Measurements from ENCODE around the gene LLGL2. TPM values are rescaled to one million over a fixed set of nuclear protein-coding genes. Genes with fewer than 3 reads are reported as not detected.
A peak's percentile ranks its signal among the peaks of the same experiment; 100 is the strongest.

The LLGL2 gene
- total RNA-seq, 1 experiment from 2014 or later, result 6.1 TPM

DNA sequence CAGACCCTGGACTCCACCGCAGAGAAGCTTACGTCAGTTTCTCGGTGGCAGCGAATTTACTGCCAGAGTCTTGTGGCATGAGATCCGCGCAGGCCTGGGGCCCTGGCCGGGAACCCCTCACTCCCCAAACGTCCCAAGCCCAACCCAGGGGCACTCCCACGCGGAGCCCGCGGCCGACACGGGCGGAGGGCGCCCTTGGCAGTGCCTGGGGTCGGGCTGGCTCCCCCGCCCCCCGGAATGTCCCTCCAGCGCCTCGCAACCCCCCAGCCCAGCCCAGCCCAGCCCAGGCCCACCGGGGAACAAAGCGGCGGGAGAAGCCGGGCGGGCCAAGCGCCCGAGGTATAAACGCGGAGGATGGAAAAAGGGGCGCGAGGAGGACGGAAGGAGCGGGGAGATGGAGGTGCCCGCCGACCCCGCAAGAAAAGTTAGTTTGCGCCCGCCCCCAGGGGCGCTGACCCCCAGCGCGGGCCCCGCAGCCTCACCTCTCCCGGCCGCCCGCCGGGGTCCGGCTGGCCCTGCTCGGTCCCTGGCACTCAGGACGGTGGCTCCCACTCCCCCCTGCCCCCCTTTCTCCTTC, 10.5 kb upstream of the LLGL2 start:
- H3K36me3 ChIP-seq (ENCODE audit: insufficient read depth, low read length), result no peaks in the 10 kb centered on the region
- H2AFZ ChIP-seq (ENCODE audit: low read length), result no peak overlapping the region
- no peaks in the 10 kb centered on the region for H3K27me3 ChIP-seq (ENCODE audit: low read length)
- H3K4me2 ChIP-seq (ENCODE audit: low read depth, low read length, poor library complexity, severe bottlenecking), result peak overlapping the region; percentile 98
- peaks cover 13% of the 10 kb centered on the region for H3K79me2 ChIP-seq (ENCODE audit: low read length)
- H3K4me3 ChIP-seq (ENCODE audit: low read length), result peak overlapping the region; percentile 73; the same call in 1 of the 2 replicates
- peaks cover 9% of the 10 kb centered on the region; the same call in 1 of the 2 replicates for H4K20me1 ChIP-seq (ENCODE audit: insufficient read depth, low read depth, low read length)
- no peak overlapping the region for H3K9ac ChIP-seq (ENCODE audit: low read length)
- no peak for DNase-seq
- no peaks in the 10 kb centered on the region for H3K9me3 ChIP-seq (ENCODE audit: low read length)
- no peaks in the 10 kb centered on the region for H3K9me2 ChIP-seq (replicated peaks; ENCODE audit: insufficient read depth, low read length)
- H3K4me1 ChIP-seq (ENCODE audit: low read length), result peaks cover 25% of the 10 kb centered on the region
- H3K27ac ChIP-seq (ENCODE audit: low read length), result no peak overlapping the region

DNA sequence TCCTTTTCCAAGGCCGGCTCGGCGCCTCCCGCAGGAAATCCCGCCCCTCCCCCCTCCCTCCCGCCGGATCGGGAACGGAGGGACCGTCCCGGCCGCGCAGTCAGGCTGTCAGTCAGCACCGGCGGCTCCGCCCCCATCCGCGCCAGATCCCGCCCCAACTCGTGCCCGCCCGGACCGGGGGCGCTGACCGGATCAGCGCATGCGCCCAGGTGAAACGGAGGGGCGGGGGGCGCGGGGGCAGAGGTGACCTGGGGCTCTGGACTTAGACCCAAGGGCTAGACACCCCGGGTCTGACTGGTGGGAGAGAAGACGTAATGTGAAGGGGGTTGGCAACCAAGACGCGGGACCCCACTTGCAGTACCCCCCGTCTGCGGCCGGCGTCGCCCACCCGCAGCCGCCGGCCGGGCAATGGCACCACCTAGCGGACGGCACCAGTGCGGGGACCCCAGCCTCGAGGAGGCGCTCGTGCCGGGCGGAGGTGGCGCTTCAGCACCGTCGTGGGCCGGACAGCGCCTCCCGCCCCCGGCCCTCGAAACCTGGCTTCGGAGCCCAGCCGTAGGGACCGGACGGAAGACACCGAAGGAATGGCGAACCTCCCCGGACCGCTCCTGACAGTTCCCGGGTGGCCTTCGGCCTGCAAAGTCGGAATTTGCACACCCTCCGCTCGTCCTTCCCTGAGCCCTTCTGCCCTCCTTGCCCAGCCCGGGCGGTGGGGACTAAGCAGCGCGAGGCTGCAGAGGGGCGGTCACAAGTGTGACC, 9.8 kb upstream of the LLGL2 start, which contains the start of gene CASKIN2:
Gene CASKIN2 (minus strand): TSS at position 42 of the 759 bp plus-strand sequence. CDS start 1,733 bp downstream, outside the sequence.
- peaks cover 9% of the 10 kb centered on the region; the same call in 1 of the 2 replicates for H4K20me1 ChIP-seq (ENCODE audit: insufficient read depth, low read depth, low read length)
- peak within 1 kb of the TSS; percentile 98 for H3K4me2 ChIP-seq (ENCODE audit: low read depth, low read length, poor library complexity, severe bottlenecking)
- H3K27me3 ChIP-seq (ENCODE audit: low read length), result no peaks in the 10 kb centered on the region
- no peaks in the 10 kb centered on the region for H3K9me3 ChIP-seq (ENCODE audit: low read length)
- H3K79me2 ChIP-seq (ENCODE audit: low read length), result peaks cover 13% of the 10 kb centered on the region
- no peaks in the 10 kb centered on the region for H3K9me2 ChIP-seq (replicated peaks; ENCODE audit: insufficient read depth, low read length)
- H3K27ac ChIP-seq (ENCODE audit: low read length), result no peak within 1 kb of the TSS
- peak within 1 kb of the TSS; percentile 65 for H3K9ac ChIP-seq (ENCODE audit: low read length)
- H3K4me1 ChIP-seq (ENCODE audit: low read length), result peaks cover 25% of the 10 kb centered on the region
- peak within 1 kb of the TSS; percentile 99 for H2AFZ ChIP-seq (ENCODE audit: low read length)
- no peaks in the 10 kb centered on the region for H3K36me3 ChIP-seq (ENCODE audit: insufficient read depth, low read length)
- DNase-seq, result peak; percentile 93
- H3K4me3 ChIP-seq (ENCODE audit: low read length), result peak within 1 kb of the TSS; percentile 73

DNA sequence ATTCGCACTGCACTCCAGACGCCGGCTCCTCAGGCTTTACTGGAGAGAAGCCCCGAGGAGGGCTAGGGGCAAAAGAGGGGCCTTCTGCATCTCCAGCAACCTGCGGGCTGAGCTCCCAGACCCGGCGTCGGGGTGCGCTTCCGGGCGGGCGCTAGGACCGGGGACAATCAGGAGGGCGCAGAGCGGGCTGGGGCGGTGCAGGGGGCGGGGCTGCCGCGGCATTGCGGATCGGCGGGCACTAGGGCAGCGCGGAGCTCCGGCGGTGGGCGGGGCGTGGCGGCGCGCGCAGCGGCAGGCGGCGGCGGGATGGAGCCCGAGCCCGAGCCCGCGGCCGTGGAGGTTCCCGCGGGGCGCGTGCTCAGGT, 9.3 kb upstream of the LLGL2 start, which contains the start of gene TSEN54:
Gene TSEN54 (plus strand): TSS at position 274 of the 364 bp plus-strand sequence. CDS start 33 bp downstream, at position 307.
- Histone ChIP-seq H3K36me3 (ENCODE audit: insufficient read depth, low read length) (no peaks in the 10 kb centered on the region), H3K9me3 (ENCODE audit: low read length) (no peaks in the 10 kb centered on the region), H3K9me2 (replicated peaks; ENCODE audit: insufficient read depth, low read length) (no peaks in the 10 kb centered on the region), H2AFZ (ENCODE audit: low read length) (peak within 1 kb of the TSS; percentile 99), H3K4me3 (ENCODE audit: low read length) (peak within 1 kb of the TSS; percentile 78), H4K20me1 (ENCODE audit: insufficient read depth, low read depth, low read length) (peaks cover 9% of the 10 kb centered on the region; the same call in 1 of the 2 replicates), H3K4me1 (ENCODE audit: low read length) (peaks cover 25% of the 10 kb centered on the region), H3K27ac (ENCODE audit: low read length) (no peak within 1 kb of the TSS), H3K27me3 (ENCODE audit: low read length) (no peaks in the 10 kb centered on the region), H3K9ac (ENCODE audit: low read length) (peak within 1 kb of the TSS; percentile 77), H3K4me2 (ENCODE audit: low read depth, low read length, poor library complexity, severe bottlenecking) (peak within 1 kb of the TSS; percentile 98), H3K79me2 (ENCODE audit: low read length) (peaks cover 13% of the 10 kb centered on the region)
- DNase-seq, result peak; percentile 97

- Histone ChIP-seq H3K27me3 (ENCODE audit: low read length) (no peaks in the 10 kb centered on the region), H3K36me3 (ENCODE audit: insufficient read depth, low read length) (no peaks in the 10 kb centered on the region), H3K4me3 (ENCODE audit: low read length) (peak overlapping the region; percentile 78), H3K9me2 (replicated peaks; ENCODE audit: insufficient read depth, low read length) (no peaks in the 10 kb centered on the region), H3K4me1 (ENCODE audit: low read length) (peaks cover 25% of the 10 kb centered on the region), H4K20me1 (ENCODE audit: insufficient read depth, low read depth, low read length) (peaks cover 9% of the 10 kb centered on the region; the same call in 1 of the 2 replicates), H3K79me2 (ENCODE audit: low read length) (peaks cover 13% of the 10 kb centered on the region), H3K27ac (ENCODE audit: low read length) (no peak overlapping the region), H3K9me3 (ENCODE audit: low read length) (no peaks in the 10 kb centered on the region), H2AFZ (ENCODE audit: low read length) (peak overlapping the region; percentile 60; the same call in 1 of the 2 replicates), H3K4me2 (ENCODE audit: low read depth, low read length, poor library complexity, severe bottlenecking) (peak overlapping the region; percentile 83), H3K9ac (ENCODE audit: low read length) (peak overlapping the region; percentile 77)
- DNase-seq, result peak; percentile 70
These were observed 8.7 kb upstream of the LLGL2 start for GRCh38 chr17:75516619-75517296.

- Histone ChIP-seq H3K36me3 (ENCODE audit: insufficient read depth, low read length) (no peaks in the 10 kb centered on the region), H3K9ac (ENCODE audit: low read length) (peak overlapping the region; percentile 77), H3K4me1 (ENCODE audit: low read length) (peaks cover 25% of the 10 kb centered on the region), H3K9me3 (ENCODE audit: low read length) (no peaks in the 10 kb centered on the region), H3K27ac (ENCODE audit: low read length) (no peak overlapping the region), H4K20me1 (ENCODE audit: insufficient read depth, low read depth, low read length) (peaks cover 9% of the 10 kb centered on the region; the same call in 1 of the 2 replicates), H3K27me3 (ENCODE audit: low read length) (no peaks in the 10 kb centered on the region), H3K4me2 (ENCODE audit: low read depth, low read length, poor library complexity, severe bottlenecking) (peak overlapping the region; percentile 83), H3K9me2 (replicated peaks; ENCODE audit: insufficient read depth, low read length) (no peaks in the 10 kb centered on the region), H3K79me2 (ENCODE audit: low read length) (peaks cover 13% of the 10 kb centered on the region), H3K4me3 (ENCODE audit: low read length) (peak overlapping the region; percentile 78), H2AFZ (ENCODE audit: low read length) (no peak overlapping the region)
- peak; percentile 68 for DNase-seq
These were observed 8.1 kb upstream of the LLGL2 start for GRCh38 chr17:75517297-75517865.

DNA sequence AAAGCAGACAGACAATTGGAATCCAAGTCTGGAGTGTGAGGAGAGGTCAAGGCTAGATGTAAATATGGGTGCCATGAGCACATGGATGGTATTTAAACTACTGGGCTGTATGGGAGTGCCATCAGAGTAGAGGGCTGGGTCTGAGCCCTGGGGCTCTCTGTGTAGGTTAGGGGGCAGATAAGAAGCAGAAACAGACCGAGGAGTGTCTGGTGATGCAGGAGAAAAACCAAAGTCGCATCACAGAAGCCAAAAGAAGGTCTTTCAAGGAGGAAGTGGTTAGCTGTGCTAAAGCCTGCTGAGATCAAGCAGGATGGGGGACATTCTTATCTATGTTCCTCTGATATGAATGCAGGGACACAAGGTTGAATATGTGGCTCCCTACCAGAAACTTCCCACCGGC, 7.3 kb upstream of the LLGL2 start:
- H3K9ac ChIP-seq (ENCODE audit: low read length), result peak overlapping the region; percentile 77
- no peaks in the 10 kb centered on the region for H3K27me3 ChIP-seq (ENCODE audit: low read length)
- no peaks in the 10 kb centered on the region for H3K9me2 ChIP-seq (replicated peaks; ENCODE audit: insufficient read depth, low read length)
- no peaks in the 10 kb centered on the region for H3K36me3 ChIP-seq (ENCODE audit: insufficient read depth, low read length)
- H4K20me1 ChIP-seq (ENCODE audit: insufficient read depth, low read depth, low read length), result peaks cover 9% of the 10 kb centered on the region; the same call in 1 of the 2 replicates
- H3K27ac ChIP-seq (ENCODE audit: low read length), result peak overlapping the region; percentile 42; the same call in 1 of the 2 replicates
- DNase-seq, result peak; percentile 63
- peaks cover 25% of the 10 kb centered on the region for H3K4me1 ChIP-seq (ENCODE audit: low read length)
- no peaks in the 10 kb centered on the region for H3K9me3 ChIP-seq (ENCODE audit: low read length)
- H3K79me2 ChIP-seq (ENCODE audit: low read length), result peaks cover 13% of the 10 kb centered on the region
- H3K4me3 ChIP-seq (ENCODE audit: low read length), result peak overlapping the region; percentile 78; the same call in 1 of the 2 replicates
- peak overlapping the region; percentile 83 for H3K4me2 ChIP-seq (ENCODE audit: low read depth, low read length, poor library complexity, severe bottlenecking)
- H2AFZ ChIP-seq (ENCODE audit: low read length), result no peak overlapping the region

DNA sequence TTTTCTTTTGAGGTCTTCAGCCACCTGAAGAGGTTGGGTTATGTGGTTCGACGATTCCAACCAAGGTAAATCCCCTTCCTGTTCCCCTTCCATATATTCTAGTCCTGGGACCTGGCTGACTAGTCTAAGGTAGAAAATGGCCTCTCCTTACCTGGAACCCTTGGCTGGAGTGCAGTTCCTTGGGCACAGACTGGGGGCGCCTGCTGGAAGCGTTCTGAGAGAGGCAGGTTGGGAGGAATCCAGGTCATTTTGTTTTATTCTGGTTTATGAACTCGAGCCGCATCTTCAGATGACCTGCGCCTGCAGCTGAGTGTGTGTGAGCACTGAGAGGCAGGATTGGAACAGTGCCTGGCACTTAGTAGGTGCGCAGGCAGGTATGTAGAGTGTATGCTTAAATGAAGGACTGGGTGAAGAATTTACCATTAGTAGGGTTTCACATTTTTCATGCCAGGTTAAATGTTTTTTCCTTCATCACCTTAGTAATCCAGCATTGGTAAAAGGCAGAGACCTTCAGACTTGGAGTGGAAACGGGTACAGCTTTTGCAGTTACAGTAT, 6.4 kb upstream of the LLGL2 start:
- H3K79me2 ChIP-seq (ENCODE audit: low read length), result peaks cover 13% of the 10 kb centered on the region
- no peak overlapping the region for H2AFZ ChIP-seq (ENCODE audit: low read length)
- DNase-seq, result no peak
- no peaks in the 10 kb centered on the region for H3K36me3 ChIP-seq (ENCODE audit: insufficient read depth, low read length)
- peaks cover 9% of the 10 kb centered on the region; the same call in 1 of the 2 replicates for H4K20me1 ChIP-seq (ENCODE audit: insufficient read depth, low read depth, low read length)
- peaks cover 25% of the 10 kb centered on the region for H3K4me1 ChIP-seq (ENCODE audit: low read length)
- H3K4me3 ChIP-seq (ENCODE audit: low read length), result no peak overlapping the region
- H3K9me3 ChIP-seq (ENCODE audit: low read length), result no peaks in the 10 kb centered on the region
- no peak overlapping the region for H3K9ac ChIP-seq (ENCODE audit: low read length)
- H3K4me2 ChIP-seq (ENCODE audit: low read depth, low read length, poor library complexity, severe bottlenecking), result no peak overlapping the region
- H3K27me3 ChIP-seq (ENCODE audit: low read length), result no peaks in the 10 kb centered on the region
- H3K9me2 ChIP-seq (replicated peaks; ENCODE audit: insufficient read depth, low read length), result no peaks in the 10 kb centered on the region
- H3K27ac ChIP-seq (ENCODE audit: low read length), result no peak overlapping the region

Data from Karpas-422 (cell line).